Lung microvascular endothelial cell (primary cell): ENCODE measurements around the gene TMEM37. TPM values are rescaled to one million over a fixed set of nuclear protein-coding genes. Genes with fewer than 3 reads are reported as not detected.

Experiments used
- DNase-seq, 2 donors: peaks; one replicate each; pipeline versions ENCODE4 v3.0.0 to v3.0.0-alpha.2; 2010; ENCODE audit warnings: low read depth in 2 of 2
- total RNA-seq: library from RNA; depleted of rRNA; stranded (reverse); fragments of >200 nt; gene quantifications from 2 replicates; pipeline ENCODE4 v1.2.1, GENCODE V29; 2014

TMEM37 gene
- total RNA-seq, 1 donor from 2014 or later: 0.20 TPM

GRCh38 chr2:119417908-119418307 is 13.7 kb upstream of the TMEM37 start:
- no peak for DNase-seq

- DNase-seq: no peak
Measured at GRCh38 chr2:119419065-119419464, 12.6 kb upstream of the TMEM37 start.

GRCh38 chr2:119419803-119420508 is 11.7 kb upstream of the TMEM37 start:
- no peak for DNase-seq

- no peak for DNase-seq
Measured at GRCh38 chr2:119421304-119421703, 10.3 kb upstream of the TMEM37 start.

GRCh38 chr2:119421741-119422140 is 9.9 kb upstream of the TMEM37 start:
- no peak for DNase-seq

- DNase-seq: no peak
Measured at GRCh38 chr2:119422360-119423107, 9.1 kb upstream of the TMEM37 start.

GRCh38 chr2:119423108-119423444 is 8.6 kb upstream of the TMEM37 start:
- no peak for DNase-seq

GRCh38 chr2:119423811-119424210 is 7.8 kb upstream of the TMEM37 start:
- DNase-seq: no peak

GRCh38 chr2:119424284-119425118 is 7.2 kb upstream of the TMEM37 start:
- no peak for DNase-seq

GRCh38 chr2:119425119-119425405 is 6.6 kb upstream of the TMEM37 start:
- no peak for DNase-seq

- no peak for DNase-seq
Measured at GRCh38 chr2:119425620-119426395, 5.8 kb upstream of the TMEM37 start.

- no peak for DNase-seq
Measured at GRCh38 chr2:119426396-119426675, 5.3 kb upstream of the TMEM37 start.

GRCh38 chr2:119426801-119427395 is 4.8 kb upstream of the TMEM37 start:
- no peak for DNase-seq

- no peak for DNase-seq
Measured at GRCh38 chr2:119427756-119428155, 3.9 kb upstream of the TMEM37 start.

- no peak for DNase-seq
Measured at GRCh38 chr2:119428488-119429224, 3.0 kb upstream of the TMEM37 start.

- no peak for DNase-seq
Measured at GRCh38 chr2:119429225-119429981, 2.3 kb upstream of the TMEM37 start.

- no peak for DNase-seq
Measured at GRCh38 chr2:119430023-119430498, 1.6 kb upstream of the TMEM37 start.

GRCh38 chr2:119431976-119432850 is 559 bp downstream of the TMEM37 start:
- peak in 1 of 2 donors; percentile 10 for DNase-seq
